Osteoblast (primary cell): ENCODE results near the gene RAB25. TPM values are rescaled to one million over a fixed set of nuclear protein-coding genes. Genes with fewer than 3 reads are reported as not detected.

Experiments used
- DNase-seq: peaks from one replicate; pipeline ENCODE4 v3.0.0; 2011; ENCODE audit warnings: low spot score, mixed read lengths; ENCODE audit not compliant: insufficient read length; ENCODE audit errors: missing footprints
- H2AFZ ChIP-seq: 2 replicates; pipeline ENCODE4 v1.6.0; 2011; ENCODE audit warnings: mild to moderate bottlenecking, low read length
- H3K27ac ChIP-seq: 2 replicates; pipeline ENCODE4 v1.5.1; 2011; ENCODE audit warnings: mild to moderate bottlenecking, low read depth, low read length, moderate library complexity
- H3K27me3 ChIP-seq: 2 replicates; pipeline ENCODE4 v1.6.0; 2012; ENCODE audit warnings: mild to moderate bottlenecking, control low read depth, inconsistent platforms, low read length, moderate library complexity; ENCODE audit not compliant: insufficient read depth
- H3K36me3 ChIP-seq: 2 replicates; pipeline ENCODE4 v1.5.1; 2011; ENCODE audit warnings: mild to moderate bottlenecking, low read length, control low read depth, moderate library complexity; ENCODE audit not compliant: insufficient read depth
- H3K4me1 ChIP-seq: 2 replicates; pipeline ENCODE4 v1.5.1; 2011; ENCODE audit warnings: mild to moderate bottlenecking, low read length, control low read depth, moderate library complexity; ENCODE audit not compliant: insufficient read depth
- H3K4me2 ChIP-seq: 2 replicates; pipeline ENCODE4 v1.6.0; 2011; ENCODE audit warnings: mild to moderate bottlenecking, low read length; ENCODE audit not compliant: insufficient read depth
- H3K4me3 ChIP-seq: fragments of 200-600 bp; sonication (generic); 3 replicates; pipeline ENCODE4 v1.5.1; 2012; ENCODE audit warnings: mild to moderate bottlenecking, low read length, inconsistent platforms; ENCODE audit not compliant: insufficient read depth
- H3K79me2 ChIP-seq: 2 replicates; pipeline ENCODE4 v1.6.0; 2012; ENCODE audit warnings: mild to moderate bottlenecking, low read length, control low read depth, inconsistent platforms; ENCODE audit not compliant: insufficient read depth
- H3K9me3 ChIP-seq: 2 replicates; pipeline ENCODE4 v1.5.1; 2011; ENCODE audit warnings: low read depth, low read length, control low read depth
- H4K20me1 ChIP-seq: 2 replicates; pipeline ENCODE4 v1.6.0; 2012; ENCODE audit warnings: mild to moderate bottlenecking, low read length, control low read depth; ENCODE audit not compliant: insufficient read depth
- total RNA-seq: library from RNA; depleted of rRNA; stranded (reverse); fragments of >200 nt; gene quantifications from 2 replicates; pipeline ENCODE4 v1.2.3, GENCODE V29; 2012
- TF ChIP-seq, protein P1 (sequence below): IDR thresholded peaks from 2 replicates; pipeline ENCODE4 v1.5.1; 2011; ENCODE audit warnings: mild to moderate bottlenecking, low read depth, low read length, moderate library complexity; ENCODE audit errors: extremely low read depth

The RAB25 gene
- total RNA-seq, 1 donor = not detected

DNA sequence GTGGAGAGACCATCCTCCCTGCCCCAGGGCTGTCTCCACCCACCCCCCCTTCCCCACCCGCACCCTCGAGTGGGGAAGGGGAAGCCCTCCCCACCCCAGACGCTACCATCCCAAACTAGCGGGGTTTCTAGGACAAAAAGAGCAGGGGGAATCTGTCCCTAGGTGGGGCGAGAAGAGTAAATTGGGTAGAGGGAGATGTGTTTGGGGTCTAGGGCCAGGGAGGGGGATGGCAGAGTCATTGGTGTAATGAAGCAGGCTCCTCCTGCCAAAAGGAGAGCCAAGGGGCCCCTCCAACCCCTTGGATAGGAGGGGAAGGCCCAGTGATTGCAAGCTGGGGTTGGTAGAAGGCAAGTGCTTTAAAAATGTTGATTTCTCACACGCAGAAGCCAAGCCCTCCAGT, 11.3 kb downstream of the RAB25 start:
- Histone ChIP-seq H3K79me2 (no peaks in the 10 kb centered on the region), H3K36me3 (no peaks in the 10 kb centered on the region), H2AFZ (no peak overlapping the region), H3K4me1 (no peaks in the 10 kb centered on the region), H3K27ac (no peak overlapping the region), H3K4me2 (no peak overlapping the region), H3K27me3 (no peaks in the 10 kb centered on the region), H3K9me3 (no peaks in the 10 kb centered on the region), H4K20me1 (no peaks in the 10 kb centered on the region), H3K4me3 (no peak overlapping the region)
- TF ChIP-seq, protein P1, sequence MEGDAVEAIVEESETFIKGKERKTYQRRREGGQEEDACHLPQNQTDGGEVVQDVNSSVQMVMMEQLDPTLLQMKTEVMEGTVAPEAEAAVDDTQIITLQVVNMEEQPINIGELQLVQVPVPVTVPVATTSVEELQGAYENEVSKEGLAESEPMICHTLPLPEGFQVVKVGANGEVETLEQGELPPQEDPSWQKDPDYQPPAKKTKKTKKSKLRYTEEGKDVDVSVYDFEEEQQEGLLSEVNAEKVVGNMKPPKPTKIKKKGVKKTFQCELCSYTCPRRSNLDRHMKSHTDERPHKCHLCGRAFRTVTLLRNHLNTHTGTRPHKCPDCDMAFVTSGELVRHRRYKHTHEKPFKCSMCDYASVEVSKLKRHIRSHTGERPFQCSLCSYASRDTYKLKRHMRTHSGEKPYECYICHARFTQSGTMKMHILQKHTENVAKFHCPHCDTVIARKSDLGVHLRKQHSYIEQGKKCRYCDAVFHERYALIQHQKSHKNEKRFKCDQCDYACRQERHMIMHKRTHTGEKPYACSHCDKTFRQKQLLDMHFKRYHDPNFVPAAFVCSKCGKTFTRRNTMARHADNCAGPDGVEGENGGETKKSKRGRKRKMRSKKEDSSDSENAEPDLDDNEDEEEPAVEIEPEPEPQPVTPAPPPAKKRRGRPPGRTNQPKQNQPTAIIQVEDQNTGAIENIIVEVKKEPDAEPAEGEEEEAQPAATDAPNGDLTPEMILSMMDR = no peak
- no peak for DNase-seq

DNA sequence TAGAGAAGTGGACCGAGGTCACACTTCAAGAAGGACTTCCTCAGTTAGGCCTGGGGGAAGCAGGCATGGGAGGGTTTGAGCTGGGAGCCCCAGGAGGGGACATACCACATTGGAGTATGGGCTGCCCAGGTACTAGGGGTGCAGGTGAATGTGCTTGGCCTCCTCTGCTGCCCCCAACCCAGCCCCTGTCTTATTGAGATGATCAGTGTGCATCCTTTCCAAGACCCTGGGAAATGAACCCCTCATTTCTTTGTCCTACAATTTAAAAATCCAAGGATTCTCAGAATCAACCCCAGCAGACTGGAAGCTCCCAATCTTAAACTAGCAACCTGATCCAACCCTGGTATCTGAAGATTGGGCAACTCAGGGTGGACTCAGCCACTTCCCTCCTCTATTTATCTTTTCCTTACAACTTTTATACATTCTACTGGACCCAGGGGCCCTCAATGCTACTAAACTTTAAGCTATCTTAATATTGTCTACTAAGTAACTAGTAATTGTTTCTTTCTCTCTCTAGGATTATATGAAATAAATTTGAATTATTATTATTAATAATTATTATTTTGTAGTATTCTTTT, 12.2 kb downstream of the RAB25 start:
- H3K4me3 ChIP-seq = no peak overlapping the region
- H3K27ac ChIP-seq = no peak overlapping the region
- no peaks in the 10 kb centered on the region for H3K4me1 ChIP-seq
- no peak overlapping the region for H3K4me2 ChIP-seq
- no peak overlapping the region for H2AFZ ChIP-seq
- DNase-seq = no peak
- H3K79me2 ChIP-seq = no peaks in the 10 kb centered on the region
- TF ChIP-seq, protein P1 = no peak
- no peaks in the 10 kb centered on the region for H4K20me1 ChIP-seq
- H3K27me3 ChIP-seq = no peaks in the 10 kb centered on the region
- no peaks in the 10 kb centered on the region for H3K36me3 ChIP-seq
- no peaks in the 10 kb centered on the region for H3K9me3 ChIP-seq

GRCh38 chr1:156073740-156074139, 12.8 kb downstream of the RAB25 start:
- DNase-seq = peak; percentile 58
- Histone ChIP-seq H2AFZ (no peak overlapping the region), H3K4me1 (no peaks in the 10 kb centered on the region), H3K36me3 (no peaks in the 10 kb centered on the region), H3K27ac (no peak overlapping the region), H4K20me1 (no peaks in the 10 kb centered on the region), H3K4me3 (no peak overlapping the region), H3K27me3 (no peaks in the 10 kb centered on the region), H3K79me2 (no peaks in the 10 kb centered on the region), H3K9me3 (no peaks in the 10 kb centered on the region), H3K4me2 (no peak overlapping the region)
- TF ChIP-seq, protein P1 = no peak

GRCh38 chr1:156074661-156075060, 13.7 kb downstream of the RAB25 start:
- Histone ChIP-seq H2AFZ (no peak overlapping the region), H4K20me1 (no peaks in the 10 kb centered on the region), H3K27ac (no peak overlapping the region), H3K4me1 (no peaks in the 10 kb centered on the region), H3K4me2 (no peak overlapping the region), H3K9me3 (no peaks in the 10 kb centered on the region), H3K4me3 (no peak overlapping the region), H3K36me3 (no peaks in the 10 kb centered on the region), H3K79me2 (no peaks in the 10 kb centered on the region), H3K27me3 (no peaks in the 10 kb centered on the region)
- DNase-seq = peak; percentile 65
- TF ChIP-seq, protein P1 = no peak
